Testis (tissue), 3 donors: ENCODE data around the gene PI4KA. TPM values are rescaled to one million over a fixed set of nuclear protein-coding genes. Genes with fewer than 3 reads are reported as not detected.

Experiments
- DNase-seq: peaks from one replicate; pipeline ENCODE4 v3.0.0-alpha.2; 2019
- H3K27ac ChIP-seq, 2 donors: fragments of 200-600 bp; sonication (generic); one replicate each; pipeline ENCODE4 v1.5.1; 2019
- H3K27me3 ChIP-seq: fragments of 200-600 bp; sonication (generic); one replicate; pipeline ENCODE4 v1.5.1; 2019
- H3K36me3 ChIP-seq: fragments of 200-600 bp; sonication (generic); one replicate; pipeline ENCODE4 v1.5.1; 2017; ENCODE audit warnings: low read depth; ENCODE audit errors: missing control alignments
- H3K4me1 ChIP-seq: fragments of 200-600 bp; sonication (generic); one replicate; pipeline ENCODE4 v1.5.1; 2019
- H3K4me3 ChIP-seq, 2 donors: fragments of 200-600 bp; sonication (generic); one replicate each; pipeline ENCODE4 v1.5.1; 2017 to 2019
- H3K9me3 ChIP-seq: fragments of 200-600 bp; sonication (generic); one replicate; pipeline ENCODE4 v1.5.1; 2017
- POLR2A ChIP-seq: fragments of 450-650 bp; IDR thresholded peaks from one replicate; pipeline ENCODE4 v1.6.1; 2017; ENCODE audit warnings: antibody characterized with exemption, mild to moderate bottlenecking, moderate library complexity
- WGBS, 2 donors: methylation state at CpG; one replicate each; pipeline ENCODE4 v1.1.5; 2018; 5-methylcytosine and 5-hydroxymethylcytosine counted together
- intact Hi-C: fragments of 100-400 bp; cut with DNase I; formaldehyde crosslinking; loops from one replicate; pipeline ENCODE4 v1.15.1; 2023; ENCODE audit warnings: low total_unique reads
- polyA plus RNA-seq: library from polyadenylated mRNA; stranded (reverse); fragments of 350-450 nt; fragmentation: Illumina TruSeq; extraction: RNeasy Lipid Tissue Mini Kit (QIAGEN cat#74804); gene quantifications from one replicate; pipeline ENCODE4 v1.2.3, GENCODE V29; 2014; ENCODE audit warnings: low read depth, low replicate concordance; ENCODE audit not compliant: insufficient read depth
- total RNA-seq, 2 donors: library from RNA; depleted of rRNA; stranded (reverse); fragments of >200 nt; gene quantifications; one replicate each; pipeline ENCODE4 v1.2.3, GENCODE V29; 2016
- TF ChIP-seq, protein P1 (sequence below), 3 experiments: fragments of 450-650 bp in 2 of 3; fragments of 200-600 bp in 1 of 3; sonication (generic) in 1 of 3; IDR thresholded peaks; one replicate each; pipeline ENCODE4 v1.5.1; 2016 to 2019; ENCODE audit warnings: antibody characterized with exemption in 3 of 3, mild to moderate bottlenecking in 2 of 3, moderate library complexity in 1 of 3

The PI4KA gene
- total and polyA plus RNA-seq, 3 donors from 2014 or later = 124 to 196 (median 140) TPM

DNA sequence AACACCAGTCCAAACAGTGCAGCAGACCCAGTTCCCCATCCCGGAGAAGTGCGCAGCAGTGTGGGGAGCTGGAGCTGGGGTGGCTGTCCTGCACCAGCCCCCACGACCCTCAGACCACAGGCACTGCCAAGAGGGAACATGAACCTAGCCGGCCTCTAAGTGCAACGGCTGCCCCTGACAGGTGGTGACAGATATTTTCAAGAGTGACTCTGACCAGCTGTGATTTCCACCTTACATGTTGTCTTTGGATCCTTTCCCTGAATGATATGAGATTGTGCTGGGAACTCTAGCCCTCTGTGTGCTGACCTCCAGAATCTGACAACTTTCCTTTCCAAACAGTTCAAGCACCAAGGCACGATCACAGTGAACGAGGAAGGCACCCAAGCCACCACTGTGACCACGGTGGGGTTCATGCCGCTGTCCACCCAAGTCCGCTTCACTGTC is 72.1 kb downstream of the PI4KA start:
- Histone ChIP-seq H3K4me3 (no peak overlapping the region), H3K27me3 (no peaks in the 10 kb centered on the region), H3K4me1 (peaks cover 6% of the 10 kb centered on the region), H3K36me3 (no peaks in the 10 kb centered on the region), H3K27ac (no peak overlapping the region), H3K9me3 (no peaks in the 10 kb centered on the region)
- intact Hi-C loops = no loop called here
- TF ChIP-seq POLR2A = no peak
- TF ChIP-seq, protein P1, sequence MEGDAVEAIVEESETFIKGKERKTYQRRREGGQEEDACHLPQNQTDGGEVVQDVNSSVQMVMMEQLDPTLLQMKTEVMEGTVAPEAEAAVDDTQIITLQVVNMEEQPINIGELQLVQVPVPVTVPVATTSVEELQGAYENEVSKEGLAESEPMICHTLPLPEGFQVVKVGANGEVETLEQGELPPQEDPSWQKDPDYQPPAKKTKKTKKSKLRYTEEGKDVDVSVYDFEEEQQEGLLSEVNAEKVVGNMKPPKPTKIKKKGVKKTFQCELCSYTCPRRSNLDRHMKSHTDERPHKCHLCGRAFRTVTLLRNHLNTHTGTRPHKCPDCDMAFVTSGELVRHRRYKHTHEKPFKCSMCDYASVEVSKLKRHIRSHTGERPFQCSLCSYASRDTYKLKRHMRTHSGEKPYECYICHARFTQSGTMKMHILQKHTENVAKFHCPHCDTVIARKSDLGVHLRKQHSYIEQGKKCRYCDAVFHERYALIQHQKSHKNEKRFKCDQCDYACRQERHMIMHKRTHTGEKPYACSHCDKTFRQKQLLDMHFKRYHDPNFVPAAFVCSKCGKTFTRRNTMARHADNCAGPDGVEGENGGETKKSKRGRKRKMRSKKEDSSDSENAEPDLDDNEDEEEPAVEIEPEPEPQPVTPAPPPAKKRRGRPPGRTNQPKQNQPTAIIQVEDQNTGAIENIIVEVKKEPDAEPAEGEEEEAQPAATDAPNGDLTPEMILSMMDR (IDR thresholded peaks at IDR 0.05) = no peak
- 84 to 88% methylated on average over 8 to 10 of the region's 10 CpGs for WGBS, 2 donors
- DNase-seq = no peak

DNA sequence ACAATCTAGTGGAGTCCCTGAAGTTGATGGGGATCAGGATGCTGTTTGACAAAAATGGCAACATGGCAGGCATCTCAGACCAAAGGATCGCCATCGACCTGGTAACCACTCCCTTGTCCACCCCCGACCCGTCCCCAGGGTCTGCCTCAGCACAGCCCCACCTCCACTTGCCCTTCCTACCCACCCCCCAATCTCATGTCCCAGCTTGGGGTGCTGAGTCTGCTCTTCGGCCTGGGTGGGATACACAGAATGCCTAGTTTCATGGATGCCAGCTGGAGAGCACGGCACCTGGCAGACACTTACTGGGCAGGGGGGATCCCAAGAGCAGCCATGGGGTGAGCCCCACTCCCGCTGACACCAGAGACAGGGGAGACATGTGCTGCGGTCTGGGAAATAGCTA is 72.6 kb downstream of the PI4KA start:
- intact Hi-C loops = no loop called here
- no peaks in the 10 kb centered on the region for H3K9me3 ChIP-seq
- H3K27me3 ChIP-seq = no peaks in the 10 kb centered on the region
- 92 to 95% methylated on average over 4 to 8 of the region's 8 CpGs for WGBS, 2 donors
- peaks cover 6% of the 10 kb centered on the region for H3K4me1 ChIP-seq
- no peak overlapping the region for H3K4me3 ChIP-seq
- TF ChIP-seq, protein P1 (IDR thresholded peaks at IDR 0.05) = no peak
- no peak for TF ChIP-seq POLR2A
- DNase-seq = no peak
- no peaks in the 10 kb centered on the region for H3K36me3 ChIP-seq
- no peak overlapping the region for H3K27ac ChIP-seq

- no peaks in the 10 kb centered on the region for H3K36me3 ChIP-seq
- WGBS, 2 donors = 81 to 86% methylated on average over 3 of the region's 3 CpGs
- no peak overlapping the region for H3K27ac ChIP-seq
- TF ChIP-seq POLR2A = no peak
- TF ChIP-seq, protein P1 (IDR thresholded peaks at IDR 0.05) = no peak
- H3K9me3 ChIP-seq = no peaks in the 10 kb centered on the region
- no peak for DNase-seq
- intact Hi-C loops = no loop called here
- H3K4me1 ChIP-seq = peaks cover 6% of the 10 kb centered on the region
- no peak overlapping the region for H3K4me3 ChIP-seq
- H3K27me3 ChIP-seq = no peaks in the 10 kb centered on the region
Measured at GRCh38 chr22:20785415-20785814, 73.2 kb downstream of the PI4KA start.

DNA sequence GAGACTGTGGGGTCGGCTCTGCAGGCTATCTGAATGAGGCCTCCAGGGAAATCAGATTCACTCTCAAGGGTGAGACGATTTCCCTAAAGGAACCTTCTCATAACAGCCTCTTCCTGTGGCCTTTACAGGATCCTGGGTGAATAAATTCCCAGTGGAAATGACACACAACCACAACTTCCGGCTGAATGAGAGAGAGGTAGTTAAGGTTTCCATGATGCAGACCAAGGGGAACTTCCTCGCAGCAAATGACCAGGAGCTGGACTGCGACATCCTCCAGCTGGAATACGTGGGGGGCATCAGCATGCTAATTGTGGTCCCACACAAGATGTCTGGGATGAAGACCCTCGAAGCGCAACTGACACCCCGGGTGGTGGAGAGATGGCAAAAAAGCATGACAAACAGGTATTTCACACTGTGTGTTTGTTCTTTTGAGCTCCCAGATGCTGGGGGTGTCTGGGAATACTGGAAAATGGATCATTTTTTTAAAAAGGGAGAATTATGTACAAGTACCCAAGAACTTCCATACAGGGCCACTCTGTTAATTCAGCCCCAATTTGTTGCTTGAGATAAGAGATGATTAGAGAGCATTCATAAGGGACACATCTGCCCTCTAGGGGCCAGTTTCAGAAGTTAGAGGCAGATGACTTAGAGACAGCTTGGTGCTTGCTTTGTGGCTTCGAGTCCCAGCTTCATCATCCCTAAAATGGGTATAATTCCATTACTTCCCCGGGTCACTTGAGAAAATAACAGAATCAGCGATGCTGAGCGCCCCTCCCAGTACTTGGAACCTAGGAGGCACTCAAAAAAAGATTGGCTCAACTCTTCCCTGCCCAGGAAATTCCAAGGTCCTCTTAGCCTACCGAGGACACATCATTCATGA is 74.5 kb downstream of the PI4KA start:
- intact Hi-C loops = no loop called here
- no peak overlapping the region for H3K4me3 ChIP-seq
- H3K27ac ChIP-seq = no peak overlapping the region
- 78 to 84% methylated on average over 14 of the region's 14 CpGs for WGBS, 2 donors
- H3K27me3 ChIP-seq = no peaks in the 10 kb centered on the region
- TF ChIP-seq, protein P1 (IDR thresholded peaks at IDR 0.05) = peak; percentile 30 to 49 (median 35)
- no peak for TF ChIP-seq POLR2A
- peaks cover 6% of the 10 kb centered on the region for H3K4me1 ChIP-seq
- DNase-seq = peak; percentile 59
- H3K9me3 ChIP-seq = no peaks in the 10 kb centered on the region
- H3K36me3 ChIP-seq = no peaks in the 10 kb centered on the region

DNA sequence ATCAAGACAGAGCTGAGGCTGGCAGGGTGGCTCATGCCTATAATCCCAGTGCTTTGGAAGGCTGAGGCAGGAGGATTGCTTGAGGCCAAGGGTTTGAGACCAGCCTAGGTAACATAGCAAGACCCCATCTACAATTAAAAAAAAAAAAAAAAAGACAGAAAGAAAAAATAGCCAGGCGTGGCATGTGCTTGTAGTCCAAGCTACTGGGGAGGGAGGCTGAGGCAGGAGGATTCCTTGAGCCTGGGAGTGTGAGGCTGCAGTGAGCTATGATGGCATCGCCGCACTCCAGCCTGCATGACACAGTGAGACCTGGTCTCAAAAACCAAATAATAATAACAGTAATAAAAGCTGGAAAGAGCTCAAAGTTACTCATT is 75.3 kb downstream of the PI4KA start:
- no peak for DNase-seq
- intact Hi-C loops = no loop called here
- Histone ChIP-seq H3K4me1 (peaks cover 3% of the 10 kb centered on the region), H3K36me3 (no peaks in the 10 kb centered on the region), H3K27me3 (no peaks in the 10 kb centered on the region), H3K27ac (no peak overlapping the region), H3K4me3 (no peak overlapping the region), H3K9me3 (no peaks in the 10 kb centered on the region)
- 96 to 97% methylated on average over 3 of the region's 3 CpGs for WGBS, 2 donors
- TF ChIP-seq POLR2A = no peak
- TF ChIP-seq, protein P1 (IDR thresholded peaks at IDR 0.05) = no peak
